ENCODE results near the gene GALNT18.

The GALNT18 gene

DNA sequence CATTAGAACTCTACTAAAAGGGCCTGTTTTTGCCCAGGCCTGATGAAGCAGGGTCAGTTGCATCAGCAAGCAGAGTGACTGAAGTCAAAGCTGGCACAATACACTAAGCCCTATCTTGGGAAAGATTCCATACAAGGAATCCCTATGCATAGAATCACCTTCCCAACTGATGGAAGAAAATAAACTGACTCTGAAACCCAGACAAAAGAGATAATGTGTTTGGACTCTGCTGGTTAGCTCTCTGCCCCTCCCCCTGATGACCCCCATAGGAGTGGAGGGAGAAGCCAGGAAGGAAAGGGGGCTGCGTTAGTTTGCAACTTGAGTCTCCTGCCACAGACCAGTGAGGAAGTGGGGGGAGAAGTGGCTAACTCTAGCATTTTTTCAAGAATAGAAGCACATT is 32.9 kb downstream of the GALNT18 start:
- H2AFZ ChIP-seq (ENCODE audit: low read length): no peak overlapping the region
- H3K79me2 ChIP-seq (ENCODE audit: low read length): no peaks in the 10 kb centered on the region
- no peaks in the 10 kb centered on the region for H3K9me3 ChIP-seq (replicated peaks; ENCODE audit: insufficient read depth, low read length)
- no peak overlapping the region for H3K27ac ChIP-seq (ENCODE audit: low read length)
- H3K9me2 ChIP-seq (replicated peaks; ENCODE audit: insufficient read depth, low read length): no peaks in the 10 kb centered on the region
- no peak overlapping the region for H3K9ac ChIP-seq (ENCODE audit: low read length)
- H3F3A ChIP-seq (ENCODE audit: insufficient read depth, low read length): no peaks in the 10 kb centered on the region
- H3K36me3 ChIP-seq (replicated peaks; ENCODE audit: insufficient read depth, low read length): no peaks in the 10 kb centered on the region
- H3K4me1 ChIP-seq (ENCODE audit: low read length): no peaks in the 10 kb centered on the region
- no peak overlapping the region for H3K4me3 ChIP-seq (ENCODE audit: low read length)
- TF ChIP-seq EZH2phosphoT487 (IDR thresholded peaks at IDR 0.05; ENCODE audit: low read length): no peak
- TF ChIP-seq EZH2 (optimal IDR thresholded peaks at IDR 0.05; ENCODE audit: low read depth, low read length): no peak
- TF ChIP-seq, protein P1, sequence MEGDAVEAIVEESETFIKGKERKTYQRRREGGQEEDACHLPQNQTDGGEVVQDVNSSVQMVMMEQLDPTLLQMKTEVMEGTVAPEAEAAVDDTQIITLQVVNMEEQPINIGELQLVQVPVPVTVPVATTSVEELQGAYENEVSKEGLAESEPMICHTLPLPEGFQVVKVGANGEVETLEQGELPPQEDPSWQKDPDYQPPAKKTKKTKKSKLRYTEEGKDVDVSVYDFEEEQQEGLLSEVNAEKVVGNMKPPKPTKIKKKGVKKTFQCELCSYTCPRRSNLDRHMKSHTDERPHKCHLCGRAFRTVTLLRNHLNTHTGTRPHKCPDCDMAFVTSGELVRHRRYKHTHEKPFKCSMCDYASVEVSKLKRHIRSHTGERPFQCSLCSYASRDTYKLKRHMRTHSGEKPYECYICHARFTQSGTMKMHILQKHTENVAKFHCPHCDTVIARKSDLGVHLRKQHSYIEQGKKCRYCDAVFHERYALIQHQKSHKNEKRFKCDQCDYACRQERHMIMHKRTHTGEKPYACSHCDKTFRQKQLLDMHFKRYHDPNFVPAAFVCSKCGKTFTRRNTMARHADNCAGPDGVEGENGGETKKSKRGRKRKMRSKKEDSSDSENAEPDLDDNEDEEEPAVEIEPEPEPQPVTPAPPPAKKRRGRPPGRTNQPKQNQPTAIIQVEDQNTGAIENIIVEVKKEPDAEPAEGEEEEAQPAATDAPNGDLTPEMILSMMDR (IDR thresholded peaks at IDR 0.05; ENCODE audit: low read length): no peak
- no peak overlapping the region for H3K4me2 ChIP-seq (ENCODE audit: low read depth, low read length)
- DNase-seq: no peak
- no peaks in the 10 kb centered on the region for H4K20me1 ChIP-seq (ENCODE audit: insufficient read depth, low read length)
- no peaks in the 10 kb centered on the region for H3K27me3 ChIP-seq (replicated peaks; ENCODE audit: insufficient read depth, low read length)

DNA sequence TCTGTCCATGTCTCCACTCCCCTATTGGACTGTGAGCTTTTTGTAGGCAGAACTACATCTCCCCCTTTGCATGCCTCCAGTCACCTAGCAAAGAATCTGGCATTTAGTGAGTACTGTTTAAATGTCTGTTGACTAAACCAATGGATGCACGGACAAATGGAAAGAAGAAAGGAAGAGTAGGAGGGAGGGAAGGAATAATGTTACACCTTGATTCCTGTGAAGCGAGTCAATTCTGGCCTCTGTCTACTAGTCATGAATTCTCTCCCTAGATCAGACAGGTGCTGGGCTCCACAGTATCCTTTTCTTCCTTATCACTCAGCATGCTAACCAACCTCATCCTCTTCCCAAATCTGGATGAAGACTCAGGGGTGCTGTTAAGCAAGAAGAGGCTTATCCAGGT is 33.6 kb downstream of the GALNT18 start:
- Histone ChIP-seq H3K9me3 (replicated peaks; ENCODE audit: insufficient read depth, low read length) (no peaks in the 10 kb centered on the region), H3K9me2 (replicated peaks; ENCODE audit: insufficient read depth, low read length) (no peaks in the 10 kb centered on the region), H3K79me2 (ENCODE audit: low read length) (no peaks in the 10 kb centered on the region), H4K20me1 (ENCODE audit: insufficient read depth, low read length) (no peaks in the 10 kb centered on the region), H3K27ac (ENCODE audit: low read length) (no peak overlapping the region), H3K36me3 (replicated peaks; ENCODE audit: insufficient read depth, low read length) (no peaks in the 10 kb centered on the region), H3K9ac (ENCODE audit: low read length) (no peak overlapping the region), H3K4me1 (ENCODE audit: low read length) (no peaks in the 10 kb centered on the region), H3K27me3 (replicated peaks; ENCODE audit: insufficient read depth, low read length) (no peaks in the 10 kb centered on the region), H3K4me2 (ENCODE audit: low read depth, low read length) (no peak overlapping the region), H3F3A (ENCODE audit: insufficient read depth, low read length) (no peaks in the 10 kb centered on the region), H2AFZ (ENCODE audit: low read length) (no peak overlapping the region), H3K4me3 (ENCODE audit: low read length) (no peak overlapping the region)
- no peak for DNase-seq
- TF ChIP-seq EZH2phosphoT487 (IDR thresholded peaks at IDR 0.05; ENCODE audit: low read length) (no peak), EZH2 (optimal IDR thresholded peaks at IDR 0.05; ENCODE audit: low read depth, low read length) (no peak)
- TF ChIP-seq, protein P1 (IDR thresholded peaks at IDR 0.05; ENCODE audit: low read length): no peak

DNA sequence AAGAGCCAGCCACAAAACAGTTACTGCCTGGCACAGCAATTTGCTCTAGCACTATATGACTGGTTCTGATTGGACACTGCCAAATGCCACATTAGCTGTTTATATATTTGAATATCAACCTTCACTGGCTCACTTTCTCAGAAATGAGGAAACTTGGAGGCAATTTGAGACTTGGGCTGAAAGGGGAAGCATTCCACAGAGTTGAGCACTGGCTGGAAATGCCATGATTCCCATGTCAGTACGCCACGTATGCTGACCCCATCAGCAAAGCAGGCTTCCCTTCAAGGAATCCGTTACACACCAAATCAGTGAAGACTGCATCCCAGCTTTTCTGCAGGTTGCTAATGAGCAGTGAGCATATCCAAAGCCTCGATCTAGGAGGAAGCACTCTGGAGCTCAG is 34.7 kb downstream of the GALNT18 start:
- Histone ChIP-seq H4K20me1 (ENCODE audit: insufficient read depth, low read length) (no peaks in the 10 kb centered on the region), H3K9me2 (replicated peaks; ENCODE audit: insufficient read depth, low read length) (no peaks in the 10 kb centered on the region), H2AFZ (ENCODE audit: low read length) (no peak overlapping the region), H3K4me2 (ENCODE audit: low read depth, low read length) (no peak overlapping the region), H3F3A (ENCODE audit: insufficient read depth, low read length) (no peaks in the 10 kb centered on the region), H3K27ac (ENCODE audit: low read length) (no peak overlapping the region), H3K79me2 (ENCODE audit: low read length) (no peaks in the 10 kb centered on the region), H3K9me3 (replicated peaks; ENCODE audit: insufficient read depth, low read length) (no peaks in the 10 kb centered on the region), H3K4me3 (ENCODE audit: low read length) (no peak overlapping the region), H3K36me3 (replicated peaks; ENCODE audit: insufficient read depth, low read length) (no peaks in the 10 kb centered on the region), H3K27me3 (replicated peaks; ENCODE audit: insufficient read depth, low read length) (no peaks in the 10 kb centered on the region), H3K4me1 (ENCODE audit: low read length) (no peaks in the 10 kb centered on the region), H3K9ac (ENCODE audit: low read length) (no peak overlapping the region)
- no peak for DNase-seq
- TF ChIP-seq, protein P1 (IDR thresholded peaks at IDR 0.05; ENCODE audit: low read length): no peak
- TF ChIP-seq EZH2phosphoT487 (IDR thresholded peaks at IDR 0.05; ENCODE audit: low read length) (no peak), EZH2 (optimal IDR thresholded peaks at IDR 0.05; ENCODE audit: low read depth, low read length) (no peak)
